Endodermal cell (in vitro differentiated cells): ENCODE results near the gene HLCS. TPM values are rescaled to one million over a fixed set of nuclear protein-coding genes. Genes with fewer than 3 reads are reported as not detected.
"Not testable (repeated sequence)": the region's sequence is repeated elsewhere in the genome, so short reads cannot be mapped to it uniquely, and the experiment has no call there.

ENCODE experiments used
- DNase-seq: peaks from one replicate; pipeline ENCODE4 v3.0.0-alpha.2; 2017
- H3K27ac ChIP-seq: 2 replicates; pipeline ENCODE4 v1.5.1; 2013; ENCODE audit warnings: mild to moderate bottlenecking, low read depth, low read length, moderate library complexity
- H3K27me3 ChIP-seq: 2 replicates; pipeline ENCODE4 v1.6.1; 2013; ENCODE audit warnings: mild to moderate bottlenecking, low read length, moderate library complexity; ENCODE audit not compliant: insufficient read depth, control insufficient read depth, poor library complexity, severe bottlenecking
- H3K36me3 ChIP-seq: 2 replicates; pipeline ENCODE4 v1.7.0; 2013; ENCODE audit warnings: mild to moderate bottlenecking, low read length, moderate library complexity; ENCODE audit not compliant: control insufficient read depth, insufficient read depth
- H3K4me1 ChIP-seq: one replicate; pipeline ENCODE4 v1.7.0; 2013; ENCODE audit warnings: low read length; ENCODE audit not compliant: control insufficient read depth, insufficient read depth
- H3K4me3 ChIP-seq: 2 replicates; pipeline ENCODE4 v1.5.1; 2013; ENCODE audit warnings: mild to moderate bottlenecking, low read length, moderate library complexity
- H3K9ac ChIP-seq: 2 replicates; pipeline ENCODE4 v1.6.1; 2013; ENCODE audit warnings: mild to moderate bottlenecking, low read length, moderate library complexity; ENCODE audit not compliant: poor library complexity, severe bottlenecking; ENCODE audit errors: extremely low read depth
- H3K9me3 ChIP-seq: 2 replicates; pipeline ENCODE4 v1.6.1; 2013; ENCODE audit warnings: mild to moderate bottlenecking, low read length, moderate library complexity; ENCODE audit not compliant: control insufficient read depth
- H3K27ac Mint-ChIP-seq: 2 replicates; pipeline ENCODE4 v1.8.0; 2020; ENCODE audit warnings: mixed read lengths
- H3K27me3 Mint-ChIP-seq: 2 replicates; pipeline ENCODE4 v1.8.0; 2021; ENCODE audit warnings: mild to moderate bottlenecking, mixed read lengths; ENCODE audit not compliant: insufficient read depth
- H3K36me3 Mint-ChIP-seq: 2 replicates; pipeline ENCODE4 v1.8.0; 2020; ENCODE audit warnings: low read depth, mixed read lengths
- H3K4me1 Mint-ChIP-seq: 2 replicates; pipeline ENCODE4 v1.8.0; 2020; ENCODE audit warnings: mixed read lengths
- H3K4me3 Mint-ChIP-seq: 2 replicates; pipeline ENCODE4 v1.8.0; 2020; ENCODE audit warnings: mild to moderate bottlenecking, moderate library complexity, mixed read lengths
- H3K9me3 Mint-ChIP-seq: 2 replicates; pipeline ENCODE4 v1.8.0; 2020; ENCODE audit warnings: mild to moderate bottlenecking, mixed read lengths
- CTCF ChIP-seq: fragments of 200-600 bp; sonication (generic); conservative IDR thresholded peaks from 2 replicates; pipeline ENCODE4 v1.5.0; 2021; ENCODE audit warnings: antibody characterized with exemption, mild to moderate bottlenecking
- WGBS, 2 experiments: methylation state at CpG; one replicate each; pipeline versions ENCODE4 v1.1.5 to v1.1.7; 2013; ENCODE audit warnings: missing lambda C conversion rate in 2 of 2, mixed read lengths in 1 of 2; ENCODE audit not compliant: insufficient coverage in 1 of 2, insufficient read length in 1 of 2; 5-methylcytosine and 5-hydroxymethylcytosine counted together
- total RNA-seq, 2 donors: library from RNA; stranded (reverse); fragmentation: NEBNext Ultra II Directional in 1 of 2; extraction: Animal tissue kit (Norgen Biotek cat#: 25700) in 1 of 2; gene quantifications; 2 replicates in 1 of 2; 3 replicates in 1 of 2; pipeline ENCODE4 v1.2.1, GENCODE V29; 2021

Gene HLCS
- total RNA-seq, 2 donors from 2014 or later: 25.0 to 30.1 TPM

GRCh38 chr21:36999131-36999898 is 32.8 kb upstream of the HLCS start:
- H3K27me3 ChIP-seq: no peaks in the 10 kb centered on the region

GRCh38 chr21:36995285-36995684 is 28.8 kb upstream of the HLCS start:
- not testable (repeated sequence) for H3K9ac ChIP-seq, H3K36me3 ChIP-seq, H3K27ac Mint-ChIP-seq, H3K27ac ChIP-seq, H3K36me3 Mint-ChIP-seq, H3K27me3 ChIP-seq, H3K9me3 Mint-ChIP-seq, H3K4me1 ChIP-seq, H3K9me3 ChIP-seq, H3K4me3 ChIP-seq
- 96 to 98% methylated on average over 8 to 10 of the region's 12 CpGs for WGBS, 2 experiments
- peaks cover 12% of the 10 kb centered on the region for H3K4me1 Mint-ChIP-seq
- peak overlapping the region; percentile 51 for H3K4me3 Mint-ChIP-seq
- peak; percentile 24 for DNase-seq
- peaks cover 43% of the 10 kb centered on the region for H3K27me3 Mint-ChIP-seq

More at GRCh38 chr21:36999131-36999898, 32.8 kb upstream of the HLCS start:
- no peak overlapping the region for H3K27ac ChIP-seq
- no peaks in the 10 kb centered on the region for H3K4me1 ChIP-seq
- Mint-ChIP-seq H3K4me3 (no peak overlapping the region), H3K27ac (no peak overlapping the region), H3K27me3 (peaks cover 50% of the 10 kb centered on the region), H3K36me3 (no peaks in the 10 kb centered on the region), H3K4me1 (peaks cover 2% of the 10 kb centered on the region), H3K9me3 (no peaks in the 10 kb centered on the region)
- WGBS, 2 experiments: 92 to 94% methylated on average over 9 to 11 of the region's 11 CpGs
- no peaks in the 10 kb centered on the region for H3K36me3 ChIP-seq
- no peak for TF ChIP-seq CTCF
- no peak overlapping the region for H3K9ac ChIP-seq
- DNase-seq: peak; percentile 17
- no peaks in the 10 kb centered on the region for H3K9me3 ChIP-seq
- no peak overlapping the region for H3K4me3 ChIP-seq

GRCh38 chr21:36994501-36995158 is 28.2 kb upstream of the HLCS start:
- peak; percentile 81 for DNase-seq
- Mint-ChIP-seq H3K27ac (peak overlapping the region; percentile 26), H3K4me1 (peaks cover 13% of the 10 kb centered on the region), H3K27me3 (peaks cover 40% of the 10 kb centered on the region), H3K9me3 (no peaks in the 10 kb centered on the region), H3K36me3 (no peaks in the 10 kb centered on the region), H3K4me3 (peak overlapping the region; percentile 51)
- Histone ChIP-seq H3K36me3 (no peaks in the 10 kb centered on the region), H3K27ac (no peak overlapping the region), H3K4me3 (no peak overlapping the region), H3K27me3 (peaks cover 8% of the 10 kb centered on the region), H3K9ac (no peak overlapping the region), H3K4me1 (no peaks in the 10 kb centered on the region), H3K9me3 (no peaks in the 10 kb centered on the region)
- 89 to 96% methylated on average over 38 of the region's 38 CpGs for WGBS, 2 experiments
- peak; percentile 51 for TF ChIP-seq CTCF
